K562 (cell line): ENCODE data around the gene ADAR. TPM values are rescaled to one million over a fixed set of nuclear protein-coding genes. Genes with fewer than 3 reads are reported as not detected.

Source experiments
- ARID3A ChIP-seq: IDR thresholded peaks from 2 replicates; pipeline ENCODE4 v1.6.1; 2012; ENCODE audit warnings: low read depth, low read length, improper control_type of control experiment, borderline replicate concordance
- ARNT ChIP-seq, 2 experiments: fragments of 450-650 bp; IDR thresholded peaks; 2 replicates each; pipeline ENCODE4 v1.6.1; 2016; ENCODE audit warnings: mild to moderate bottlenecking in 1 of 2
- ATF1 ChIP-seq, 2 experiments: fragments of 450-650 bp in 1 of 2; IDR thresholded peaks; 2 replicates each; pipeline ENCODE4 v1.6.1; 2016; ENCODE audit warnings: missing compliant biosample characterization in 1 of 2, missing genetic modification characterization in 1 of 2
- CBFA2T2 ChIP-seq: fragments of 450-650 bp; conservative IDR thresholded peaks from 2 replicates; pipeline ENCODE4 v1.6.1; 2017; ENCODE audit warnings: mild to moderate bottlenecking
- CEBPG ChIP-seq, 3 experiments: fragments of 200-800 bp in 1 of 3; sonication (Bioruptor generic) in 1 of 3; sonication (generic) in 1 of 3; formaldehyde crosslinking in 1 of 3; IDR thresholded peaks in 2 of 3; conservative IDR thresholded peaks in 1 of 3; 2 replicates each; pipeline versions ENCODE4 v1.6.1 to v1.8.0; 2016 to 2022; ENCODE audit warnings: missing compliant biosample characterization in 2 of 3, missing genetic modification characterization in 2 of 3, mild to moderate bottlenecking in 1 of 3, missing genetic modification reagents in 1 of 3
- COPS2 ChIP-seq: fragments of 450-650 bp; conservative IDR thresholded peaks from 2 replicates; pipeline ENCODE4 v1.6.1; 2016; ENCODE audit warnings: mild to moderate bottlenecking, moderate library complexity
- FOSL1 ChIP-seq: fragments of 200-800 bp; sonication (Bioruptor generic); conservative IDR thresholded peaks from 2 replicates; pipeline ENCODE4 v1.6.1; 2016; ENCODE audit warnings: missing genetic modification characterization, missing compliant biosample characterization
- ILK ChIP-seq: fragments of 450-650 bp; IDR thresholded peaks from 2 replicates; pipeline ENCODE4 v1.6.1; 2016; ENCODE audit warnings: missing genetic modification characterization, low read depth, mild to moderate bottlenecking, missing compliant biosample characterization, moderate library complexity, borderline replicate concordance
- JUN ChIP-seq, 2 experiments: sonication (generic) in 1 of 2; formaldehyde crosslinking in 1 of 2; IDR thresholded peaks; 2 replicates each; pipeline versions ENCODE4 v1.6.1 to v1.8.0; 2012 to 2022; ENCODE audit warnings: borderline replicate concordance in 2 of 2, mild to moderate bottlenecking in 2 of 2, improper control_type of control experiment in 1 of 2, low read depth in 1 of 2, low read length in 1 of 2, missing genetic modification reagents in 1 of 2
- LARP7 ChIP-seq: fragments of 450-650 bp; IDR thresholded peaks from 2 replicates; pipeline ENCODE4 v1.6.1; 2016
- MCM7 ChIP-seq, 2 experiments: fragments of 450-650 bp; IDR thresholded peaks; 2 replicates each; pipeline ENCODE4 v1.6.1; 2016 to 2018
- MLX ChIP-seq, 2 experiments: fragments of 450-650 bp in 1 of 2; sonication (generic) in 1 of 2; formaldehyde crosslinking; conservative IDR thresholded peaks; 2 replicates each; pipeline versions ENCODE4 v1.4.0 to v1.8.1; 2020 to 2022; ENCODE audit warnings: mild to moderate bottlenecking in 1 of 2, missing genetic modification reagents in 1 of 2
- PTBP1 ChIP-seq: fragments of 200-400 bp; formaldehyde crosslinking; IDR thresholded peaks from 2 replicates; pipeline ENCODE4 v1.6.1; 2017; ENCODE audit warnings: low read depth, low read length
- RBM17 ChIP-seq: fragments of 200-400 bp; formaldehyde crosslinking; IDR thresholded peaks from 2 replicates; pipeline ENCODE4 v1.6.1; 2017; ENCODE audit warnings: low read depth, mild to moderate bottlenecking, low read length, borderline replicate concordance
- U2AF2 ChIP-seq: fragments of 200-400 bp; formaldehyde crosslinking; optimal IDR thresholded peaks from 2 replicates; pipeline ENCODE3; 2017; ENCODE audit warnings: low read depth, mild to moderate bottlenecking, low read length
- ZNF274 ChIP-seq: IDR thresholded peaks from 2 replicates; pipeline ENCODE4 v1.6.1; 2011; ENCODE audit warnings: low read depth, mild to moderate bottlenecking, low read length, moderate library complexity, borderline replicate concordance
- ZNF316 ChIP-seq: fragments of 450-650 bp; IDR thresholded peaks from 2 replicates; pipeline ENCODE4 v1.6.1; 2016
- ZNF444 ChIP-seq: fragments of 250-450 bp; sonication (Bioruptor Pico); IDR thresholded peaks from 2 replicates; pipeline ENCODE4 v1.4.0; 2020; ENCODE audit warnings: mild to moderate bottlenecking, moderate library complexity
- polyA plus RNA-seq, 8 experiments: library from polyadenylated mRNA; depleted of rRNA in 4 of 8; stranded (reverse) in 5 of 8; unstranded in 3 of 8; fragments of >200 nt; fragmentation: Nextera tagmentation in 2 of 8; fragmentation: Illumina TruSeq in 1 of 8; extraction: Ambion mirVana in 2 of 8; extraction: Trizol in 1 of 8; gene quantifications; 2 replicates each; pipeline versions ENCODE4 v1.2.1 to v1.2.3, GENCODE V29; 2011 to 2014; ENCODE audit warnings: inconsistent platforms in 1 of 8, missing spikeins in 1 of 8
- total RNA-seq, 7 experiments: library from RNA; depleted of rRNA in 6 of 7; stranded (reverse); fragments of >200 nt in 6 of 7; fragmentation: Illumina TruSeq in 2 of 7; extraction: Trizol in 2 of 7; gene quantifications; 2 replicates each; pipeline versions ENCODE4 v1.2.1 to v1.2.3, GENCODE V29; 2011 to 2021; ENCODE audit warnings: low replicate concordance in 1 of 7
- TF ChIP-seq, protein P1 (sequence below): sonication (generic); formaldehyde crosslinking; IDR thresholded peaks from 2 replicates; pipeline ENCODE4 v1.8.1; 2023; ENCODE audit warnings: mild to moderate bottlenecking, missing genetic modification reagents
- TF ChIP-seq, protein P2 (sequence below): sonication (generic); formaldehyde crosslinking; IDR thresholded peaks from 2 replicates; pipeline ENCODE4 v1.8.0; 2022; ENCODE audit warnings: mild to moderate bottlenecking, missing genetic modification reagents

Gene ADAR
- total and polyA plus RNA-seq, 9 of the 15 experiments (the other 6 are each of a cell fraction or from before 2014, with no cell fraction given) = 30.1 to 123 (median 60.2) TPM

DNA sequence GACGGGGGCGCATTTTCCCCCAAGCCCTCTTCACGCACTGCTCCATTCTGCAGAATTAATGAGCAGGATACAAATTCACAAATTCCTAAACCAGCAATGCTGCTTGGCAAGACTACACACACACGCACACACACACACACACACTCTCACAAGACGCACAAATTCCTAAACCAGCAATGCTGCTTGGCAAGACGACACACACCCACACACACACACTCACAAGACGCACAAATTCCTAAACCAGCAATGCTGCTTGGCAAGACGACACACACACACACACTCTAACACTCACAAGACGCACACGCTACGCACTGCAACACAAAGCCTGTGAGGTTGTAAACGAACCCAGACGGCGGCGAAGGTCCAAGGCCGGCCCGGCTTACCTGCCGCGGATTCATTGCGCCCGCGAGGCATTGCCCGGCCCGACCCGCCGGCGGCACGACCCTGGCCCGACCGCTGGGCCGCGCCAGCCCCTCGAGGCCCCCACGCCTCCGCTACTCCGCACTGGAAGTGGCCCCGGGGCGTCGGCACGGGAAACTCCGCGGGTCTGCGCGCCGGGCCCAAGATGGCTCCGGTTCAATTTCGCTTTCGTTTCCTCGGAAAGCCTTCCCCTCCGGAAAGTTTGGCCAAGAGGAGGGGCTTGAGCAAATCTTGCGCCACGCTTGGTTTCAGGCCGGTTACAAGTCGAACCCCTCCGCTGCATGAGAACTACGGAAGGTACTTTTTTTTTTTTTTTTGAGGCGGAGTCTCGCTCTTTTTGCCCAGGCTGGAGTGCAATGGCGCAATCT is at the start of gene ADAR (continued):
- no peak for TF ChIP-seq ARID3A
- no peak for TF ChIP-seq U2AF2
- no peak for TF ChIP-seq COPS2
- no peak for TF ChIP-seq JUN (IDR thresholded peaks at IDR 0.05; ENCODE audit: borderline replicate concordance, low read depth, low read length)
- no peak for TF ChIP-seq JUN (CRISPR knock-in tag; IDR thresholded peaks at IDR 0.05; ENCODE audit: borderline replicate concordance)
- no peak for TF ChIP-seq ZNF274
- TF ChIP-seq ZNF316 = peak; percentile 2; the same call in 1 of the 2 replicates
- no peak for TF ChIP-seq ARNT (IDR thresholded peaks at IDR 0.05)
- TF ChIP-seq MCM7 (IDR thresholded peaks at IDR 0.05) = 0 out of 4 replicates have a peak, but pooled peaks of 1 of the 2 experiments have one; percentile 22
- TF ChIP-seq RBM17 = no peak
- TF ChIP-seq, protein P1, sequence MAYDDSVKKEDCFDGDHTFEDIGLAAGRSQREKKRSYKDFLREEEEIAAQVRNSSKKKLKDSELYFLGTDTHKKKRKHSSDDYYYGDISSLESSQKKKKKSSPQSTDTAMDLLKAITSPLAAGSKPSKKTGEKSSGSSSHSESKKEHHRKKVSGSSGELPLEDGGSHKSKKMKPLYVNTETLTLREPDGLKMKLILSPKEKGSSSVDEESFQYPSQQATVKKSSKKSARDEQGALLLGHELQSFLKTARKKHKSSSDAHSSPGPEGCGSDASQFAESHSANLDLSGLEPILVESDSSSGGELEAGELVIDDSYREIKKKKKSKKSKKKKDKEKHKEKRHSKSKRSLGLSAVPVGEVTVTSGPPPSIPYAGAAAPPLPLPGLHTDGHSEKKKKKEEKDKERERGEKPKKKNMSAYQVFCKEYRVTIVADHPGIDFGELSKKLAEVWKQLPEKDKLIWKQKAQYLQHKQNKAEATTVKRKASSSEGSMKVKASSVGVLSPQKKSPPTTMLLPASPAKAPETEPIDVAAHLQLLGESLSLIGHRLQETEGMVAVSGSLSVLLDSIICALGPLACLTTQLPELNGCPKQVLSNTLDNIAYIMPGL (CRISPR knock-in tag) = no peak
- no peak for TF ChIP-seq PTBP1
- peak; percentile 76 for TF ChIP-seq CEBPG (CRISPR knock-in tag; IDR thresholded peaks at IDR 0.05)
- TF ChIP-seq CEBPG (tag; conservative IDR thresholded peaks at IDR 0.05 in 1 of 2, IDR thresholded peaks at IDR 0.05 in 1 of 2) = peak; percentile 83 to 93
- no peak for TF ChIP-seq FOSL1 (tag)
- TF ChIP-seq MLX (CRISPR knock-in tag; conservative IDR thresholded peaks at IDR 0.05) = no peak
- no peak for TF ChIP-seq ILK
- TF ChIP-seq, protein P2, sequence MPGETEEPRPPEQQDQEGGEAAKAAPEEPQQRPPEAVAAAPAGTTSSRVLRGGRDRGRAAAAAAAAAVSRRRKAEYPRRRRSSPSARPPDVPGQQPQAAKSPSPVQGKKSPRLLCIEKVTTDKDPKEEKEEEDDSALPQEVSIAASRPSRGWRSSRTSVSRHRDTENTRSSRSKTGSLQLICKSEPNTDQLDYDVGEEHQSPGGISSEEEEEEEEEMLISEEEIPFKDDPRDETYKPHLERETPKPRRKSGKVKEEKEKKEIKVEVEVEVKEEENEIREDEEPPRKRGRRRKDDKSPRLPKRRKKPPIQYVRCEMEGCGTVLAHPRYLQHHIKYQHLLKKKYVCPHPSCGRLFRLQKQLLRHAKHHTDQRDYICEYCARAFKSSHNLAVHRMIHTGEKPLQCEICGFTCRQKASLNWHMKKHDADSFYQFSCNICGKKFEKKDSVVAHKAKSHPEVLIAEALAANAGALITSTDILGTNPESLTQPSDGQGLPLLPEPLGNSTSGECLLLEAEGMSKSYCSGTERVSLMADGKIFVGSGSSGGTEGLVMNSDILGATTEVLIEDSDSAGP (CRISPR knock-in tag) = no peak
- peak; percentile 91 for TF ChIP-seq LARP7
- no peak for TF ChIP-seq ATF1 (CRISPR knock-in tag; IDR thresholded peaks at IDR 0.05)
- TF ChIP-seq ATF1 (tag; IDR thresholded peaks at IDR 0.05) = peak; percentile 57
- no peak for TF ChIP-seq CBFA2T2
- no peak for TF ChIP-seq ZNF444
